ENCODE measurements around the gene C3orf22.

C3orf22 gene

DNA sequence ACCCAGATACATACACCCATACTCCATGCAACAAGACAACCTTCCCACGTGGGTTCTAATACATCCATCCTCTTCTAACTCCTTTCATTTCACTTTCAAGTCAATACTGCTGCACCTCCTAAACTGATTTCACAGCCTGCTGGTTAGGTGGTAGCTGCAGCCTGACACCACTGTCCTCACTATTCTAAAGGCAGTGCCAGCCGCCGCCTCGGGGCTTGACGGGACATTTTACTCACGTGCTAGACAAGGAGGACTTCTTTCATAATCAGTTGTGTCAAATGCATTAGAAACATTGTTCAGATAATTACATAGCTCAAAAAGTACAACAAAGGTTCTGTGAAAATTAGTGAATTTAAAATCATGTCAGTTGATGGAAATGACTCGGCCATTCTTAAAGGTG is 47.4 kb downstream of the C3orf22 start:
- DNase-seq = no peak

DNA sequence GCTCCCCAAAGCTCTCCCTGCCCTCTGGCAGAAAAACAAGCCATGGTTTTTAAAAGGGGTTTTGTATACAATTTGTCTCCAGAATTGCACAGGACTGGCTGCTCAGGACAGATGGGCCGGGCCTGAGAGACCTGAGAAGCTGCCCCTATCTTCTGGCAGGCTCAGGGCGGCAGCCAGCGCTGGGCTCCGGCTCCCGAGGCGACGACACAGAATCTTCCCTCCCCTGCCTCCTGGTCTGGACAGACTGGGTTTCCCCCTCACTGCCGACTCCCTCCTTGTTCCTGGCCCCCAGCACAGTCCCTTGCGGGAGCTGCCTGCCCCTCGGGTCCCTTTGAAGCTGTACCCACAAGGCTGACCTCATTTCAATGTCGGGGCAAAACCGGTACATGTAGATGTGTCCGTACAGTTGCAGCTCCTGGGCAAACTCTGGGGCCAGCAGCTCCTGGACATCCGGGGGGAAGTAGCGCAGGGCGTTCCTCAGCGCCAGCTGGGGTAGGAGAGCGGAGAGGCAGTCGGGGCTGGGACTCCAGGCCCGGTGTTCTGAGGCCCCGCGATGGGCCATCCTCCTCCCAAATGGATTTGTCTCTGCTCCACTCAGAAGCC is 48.3 kb downstream of the C3orf22 start:
- no peak for DNase-seq

DNA sequence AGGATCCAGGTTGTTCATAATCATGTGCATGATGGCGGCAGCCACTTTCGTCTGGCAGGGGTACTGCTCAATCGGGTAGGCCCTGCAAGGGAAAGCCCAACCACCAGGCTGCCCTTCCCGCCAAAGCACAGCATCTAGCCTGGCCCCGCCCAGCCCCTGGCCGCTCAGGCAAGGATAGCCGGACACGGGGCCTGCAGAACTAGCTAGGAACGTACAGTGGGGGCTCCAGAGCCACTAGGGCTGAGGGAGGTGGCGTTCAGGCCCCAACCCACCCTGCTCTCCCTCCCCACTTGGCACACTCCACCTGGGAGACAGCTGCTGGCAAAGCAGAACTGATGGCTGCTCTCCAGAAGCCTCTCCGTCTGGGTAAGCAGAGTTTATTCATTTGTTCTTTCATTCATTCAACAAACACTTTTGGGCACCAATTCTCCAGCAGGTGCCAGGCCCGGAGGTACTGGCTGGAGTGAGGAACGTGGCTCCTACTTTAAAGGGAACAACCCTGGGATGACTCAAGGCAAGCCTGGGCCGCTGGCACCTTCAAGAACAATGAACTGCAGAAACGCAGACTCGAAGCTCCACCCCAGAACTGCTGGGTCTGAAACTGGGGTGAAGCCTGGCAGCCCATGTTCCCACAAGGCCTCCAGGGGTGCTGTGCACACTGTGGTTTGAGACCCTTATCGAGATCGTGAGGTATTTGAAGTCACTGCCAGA is 49.0 kb downstream of the C3orf22 start:
- DNase-seq = no peak

DNA sequence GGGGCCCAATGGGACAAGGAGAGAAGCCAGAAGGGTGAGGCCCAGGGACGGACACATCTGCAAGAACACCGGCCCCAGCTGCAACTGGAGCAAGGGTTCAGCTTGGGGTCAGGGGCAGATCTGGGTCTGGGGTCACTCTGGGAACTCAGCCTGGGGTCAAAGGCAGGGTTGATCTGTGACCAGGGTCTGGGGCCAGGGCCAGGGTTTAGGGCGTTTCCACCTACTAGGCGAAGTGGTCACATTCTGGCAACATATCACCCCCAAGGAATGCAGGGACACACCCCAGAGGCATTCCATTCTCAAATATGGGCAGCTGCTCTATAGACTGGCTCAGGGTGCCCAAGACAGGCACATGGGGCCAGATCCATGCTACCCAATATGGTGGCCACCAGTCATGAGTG is 50.2 kb downstream of the C3orf22 start:
- no peak for DNase-seq

DNA sequence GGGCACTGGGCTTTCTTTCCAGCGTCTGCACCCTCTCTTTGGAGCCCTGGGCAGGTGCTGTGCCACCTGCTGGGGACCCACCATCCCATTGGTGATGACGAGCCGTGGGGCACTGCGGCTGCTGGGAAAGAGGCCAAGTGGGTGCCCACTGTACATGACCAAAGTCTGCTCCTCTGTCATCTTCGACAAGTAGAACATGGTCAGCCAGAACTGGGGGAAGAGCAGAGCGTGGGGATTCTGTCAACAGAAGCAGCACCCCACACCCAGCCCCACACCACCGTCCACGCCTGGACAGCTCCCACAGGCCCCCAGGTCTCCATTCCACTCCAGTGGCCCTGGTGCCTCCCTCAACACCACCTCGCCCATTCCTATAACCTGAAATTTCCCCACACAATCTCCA is 50.8 kb downstream of the C3orf22 start:
- DNase-seq = no peak

DNA sequence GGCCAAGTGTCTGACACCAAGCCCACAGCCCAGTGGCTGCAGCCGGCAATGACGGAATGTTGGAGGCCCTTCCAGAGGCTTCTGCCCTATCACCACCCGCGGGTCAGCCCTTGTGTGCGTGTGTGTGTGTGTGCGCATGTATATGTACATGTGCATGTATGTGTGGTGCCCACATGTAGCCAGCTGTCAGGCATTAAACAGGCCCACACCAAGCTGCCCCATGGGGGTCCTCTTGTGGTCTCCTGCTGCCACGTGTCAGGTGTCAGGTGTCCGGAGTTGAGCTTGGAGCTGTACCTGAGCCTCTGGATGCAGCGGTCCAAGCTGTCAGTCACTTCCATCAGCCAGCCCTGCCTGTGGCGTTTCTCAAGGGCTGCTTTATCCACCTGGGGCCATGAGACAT is 55.0 kb downstream of the C3orf22 start:
- no peak for DNase-seq

DNA sequence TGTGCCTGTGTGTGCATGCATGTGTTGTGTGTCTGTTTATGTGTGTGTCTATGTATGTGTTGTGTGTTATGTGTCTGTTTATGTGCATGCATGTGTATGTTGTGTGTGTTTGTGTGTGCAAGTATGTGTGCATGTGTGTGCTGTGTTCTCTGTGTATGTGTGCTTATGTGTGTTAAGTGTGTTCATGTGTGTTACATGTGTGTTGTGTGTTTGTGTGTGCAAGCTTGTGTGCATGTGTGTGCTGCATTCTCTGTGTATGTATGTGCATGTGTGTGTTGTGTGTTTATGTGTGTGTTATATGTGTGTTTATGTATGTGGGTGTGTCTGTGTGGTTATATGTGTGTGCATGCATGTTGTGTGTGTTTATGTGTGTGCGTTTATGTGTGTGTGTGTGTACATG is 56.1 kb downstream of the C3orf22 start:
- no peak for DNase-seq

DNA sequence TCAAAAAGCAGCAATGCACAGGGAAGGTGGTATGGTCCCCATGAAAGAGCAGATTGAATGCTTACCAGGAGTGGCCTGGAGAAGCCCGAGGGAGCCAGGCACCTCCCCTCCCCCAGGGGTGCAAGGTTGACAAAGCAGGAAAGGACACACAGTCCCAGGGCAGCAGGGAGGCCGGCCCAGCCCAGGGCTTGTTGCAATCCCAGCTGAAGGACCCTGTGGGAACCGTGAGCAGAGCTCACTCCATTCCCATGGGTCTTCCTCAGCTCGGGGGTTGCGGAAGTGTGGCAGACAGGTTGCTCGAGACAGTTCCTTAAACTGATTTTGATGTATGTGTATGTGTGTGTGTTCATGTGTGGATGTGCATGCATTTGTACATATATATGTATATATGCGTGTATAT is 57.0 kb downstream of the C3orf22 start:
- DNase-seq = no peak

DNA sequence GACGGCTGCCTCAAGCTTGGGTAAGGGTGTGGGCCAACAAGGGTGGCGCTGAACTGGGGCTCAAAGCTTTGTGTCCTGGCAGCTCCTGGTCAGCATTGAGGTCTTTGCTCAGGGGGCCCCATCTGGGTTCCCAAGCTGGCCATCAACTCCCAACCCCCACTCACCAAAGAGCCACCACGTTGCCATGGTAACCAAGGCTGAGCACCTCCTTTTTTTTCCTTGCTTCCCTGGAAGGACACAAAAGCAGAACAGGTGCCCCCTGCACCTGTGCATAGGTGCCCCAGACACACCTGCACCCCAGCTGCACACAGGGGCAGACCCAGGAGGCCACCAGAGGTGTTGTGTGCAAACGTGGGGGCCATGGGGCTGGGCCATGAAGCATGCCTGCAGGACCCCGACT is 57.7 kb downstream of the C3orf22 start:
- no peak for DNase-seq

DNA sequence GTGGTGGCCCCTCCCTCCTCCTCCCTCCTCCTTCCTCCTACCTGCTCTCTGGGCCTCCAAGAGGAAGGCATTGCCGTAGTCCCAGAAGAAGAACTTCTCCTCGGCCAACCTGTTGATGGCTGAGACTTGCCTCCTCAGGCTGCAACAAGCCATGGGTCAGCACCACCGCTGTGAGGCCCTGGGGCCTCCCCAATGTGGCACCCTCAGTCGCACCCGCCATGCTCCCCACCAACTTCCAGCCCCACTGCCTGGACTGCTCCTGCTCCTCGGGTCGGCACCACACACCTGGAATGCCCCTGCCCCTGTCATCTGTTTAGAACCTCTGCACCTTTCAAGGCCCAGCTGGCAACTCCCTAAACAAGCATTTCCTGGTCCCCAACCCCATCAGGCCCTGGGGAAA is 58.7 kb downstream of the C3orf22 start:
- DNase-seq = no peak
